K562 (cell line): ENCODE results near the gene KRT71. TPM values are rescaled to one million over a fixed set of nuclear protein-coding genes. Genes with fewer than 3 reads are reported as not detected.

ENCODE experiments used
- ATAC-seq: fragments of 200-7000 bp; cut with Tn5 transposase; 3 replicates; pipeline ENCODE4 v1.9.1; 2020; ENCODE audit warnings: moderate library complexity
- BruUV-seq: library from RNA; stranded (reverse); fragments of 400-500 nt; replicated peaks from 2 replicates; lab custom pipeline; 2021; lab: Mats Ljungman, UMichigan
- CTCF ChIA-PET: fragments of 300-600 bp; formaldehyde crosslinking; extraction: SDS; loops from one replicate; lab custom pipeline; 2021; ENCODE audit warnings: low intra/inter-chr PET ratio; lab: Yijun Ruan, JAX
- POLR2A ChIA-PET: fragments of 300-600, 350-650 bp; sonication (Branson Sonifier 250); formaldehyde crosslinking; extraction: SDS; loops from one replicate; lab custom pipeline; 2021; ENCODE audit warnings: antibody characterized with exemption, inconsistent platforms; lab: Yijun Ruan, JAX
- DNase-seq, 4 experiments: peaks; one replicate each; pipeline versions ENCODE4 v3.0.0 to v3.0.0-alpha.2; 2011 to 2018; ENCODE audit warnings: low spot score in 3 of 4, mixed read lengths in 3 of 4; ENCODE audit errors: extremely low read depth in 1 of 4
- FAIRE-seq: peaks from 2 replicates; lab custom pipeline; 2011; peaks lifted over from hg19 to GRCh38; lab: Jason Lieb, UNC
- H2AFZ ChIP-seq: 2 replicates; pipeline ENCODE4 v1.6.0; 2011; ENCODE audit warnings: low read depth, low read length, control low read depth, inconsistent platforms
- H3K27ac ChIP-seq: fragments of 200-600 bp; 3 replicates; pipeline ENCODE4 v1.8.0; 2011; ENCODE audit warnings: low read depth, mild to moderate bottlenecking, control low read depth, inconsistent platforms, low read length, moderate library complexity, mixed read lengths; ENCODE audit errors: extremely low read depth
- H3K27me3 ChIP-seq, 2 experiments: fragments of 300-600 bp in 1 of 2; 2 replicates in 1 of 2; 3 replicates in 1 of 2; pipeline versions ENCODE4 v1.6.0 to v1.8.0; 2011; ENCODE audit warnings: inconsistent platforms in 2 of 2, low read length in 2 of 2, mild to moderate bottlenecking in 1 of 2, mixed read lengths in 1 of 2, moderate library complexity in 1 of 2; ENCODE audit not compliant: control insufficient read depth in 2 of 2, insufficient read depth in 2 of 2
- H3K36me3 ChIP-seq: fragments of 300-600 bp; 3 replicates; pipeline ENCODE4 v1.8.0; 2011; ENCODE audit warnings: mild to moderate bottlenecking, low read length, inconsistent platforms; ENCODE audit not compliant: control insufficient read depth, insufficient read depth
- H3K4me1 ChIP-seq, 2 experiments: fragments of 200-600 bp in 1 of 2; replicated peaks in 1 of 2; 2 replicates in 1 of 2; 3 replicates in 1 of 2; pipeline versions ENCODE4 v1.5.1 to v1.8.0; 2011; ENCODE audit warnings: inconsistent platforms in 2 of 2, low read length in 2 of 2, mild to moderate bottlenecking in 1 of 2, mixed read lengths in 1 of 2, moderate library complexity in 1 of 2; ENCODE audit not compliant: control insufficient read depth in 2 of 2, insufficient read depth in 2 of 2
- H3K4me2 ChIP-seq: 2 replicates; pipeline ENCODE4 v1.6.1; 2011; ENCODE audit warnings: low read length, control low read depth, inconsistent platforms, mixed read lengths; ENCODE audit not compliant: insufficient read depth
- H3K4me3 ChIP-seq: fragments of 200-600 bp; sonication (generic), shearing (Covaris generic); 2 replicates; pipeline ENCODE4 v1.5.1; 2016; ENCODE audit warnings: control low read depth, inconsistent platforms
- H3K79me2 ChIP-seq: fragments of 200-600 bp; 3 replicates; pipeline ENCODE4 v1.8.0; 2011; ENCODE audit warnings: low read length, inconsistent platforms; ENCODE audit not compliant: control insufficient read depth, insufficient read depth
- H3K9ac ChIP-seq, 2 experiments: 2 replicates each; pipeline versions ENCODE4 v1.6.0 to v1.6.1; 2011; ENCODE audit warnings: low read depth in 2 of 2, low read length in 2 of 2, control low read depth in 1 of 2, inconsistent platforms in 1 of 2, mild to moderate bottlenecking in 1 of 2, mixed read lengths in 1 of 2; ENCODE audit not compliant: insufficient read depth in 1 of 2
- H3K9me1 ChIP-seq: one replicate; pipeline ENCODE4 v1.6.0; 2011; ENCODE audit warnings: inconsistent platforms, mild to moderate bottlenecking, low read length, moderate library complexity; ENCODE audit not compliant: control insufficient read depth, insufficient read depth
- H3K9me3 ChIP-seq: replicated peaks from 2 replicates; pipeline ENCODE4 v1.5.1; 2011; ENCODE audit warnings: low read depth, low read length, inconsistent platforms; ENCODE audit not compliant: control insufficient read depth, insufficient read depth
- H4K20me1 ChIP-seq: replicated peaks from 2 replicates; pipeline ENCODE4 v1.6.1; 2011; ENCODE audit warnings: low read length, inconsistent platforms, mixed read lengths; ENCODE audit not compliant: control insufficient read depth, insufficient read depth
- RAD21 ChIP-seq, 2 experiments: fragments of 250-450 bp in 1 of 2; fragments of 450-650 bp in 1 of 2; sonication (Bioruptor Pico) in 1 of 2; formaldehyde crosslinking in 1 of 2; IDR thresholded peaks in 1 of 2; conservative IDR thresholded peaks in 1 of 2; 2 replicates each; pipeline versions ENCODE4 v1.4.0 to v1.8.0; 2020 to 2022; ENCODE audit warnings: mild to moderate bottlenecking in 2 of 2, moderate library complexity in 1 of 2
- ZNF780A ChIP-seq: fragments of 250-450 bp; sonication (Bioruptor Pico); IDR thresholded peaks from 2 replicates; pipeline ENCODE4 v1.5.0; 2021; ENCODE audit warnings: mild to moderate bottlenecking
- WGBS: fragments of 100-300 bp; shearing (Covaris generic); methylation state at CpG from one replicate; pipeline ENCODE4 v1.1.6; 2016; ENCODE audit warnings: low coverage, mixed read lengths; ENCODE audit not compliant: insufficient coverage; ENCODE audit errors: missing lambda C conversion rate; 5-methylcytosine and 5-hydroxymethylcytosine counted together
- in situ Hi-C: fragments of 300-500 bp; cut with MboI; formaldehyde crosslinking; loops from 4 replicates; pipeline ENCODE4 v1.15.0; 2018; ENCODE audit warnings: inconsistent platforms, mixed read lengths
- intact Hi-C: fragments of 100-400 bp; cut with micrococcal nuclease; formaldehyde crosslinking; loops from 2 replicates; pipeline ENCODE4 v1.14.2; 2022
- polyA plus RNA-seq, 8 experiments: library from polyadenylated mRNA; depleted of rRNA in 4 of 8; stranded (reverse) in 5 of 8; unstranded in 3 of 8; fragments of >200 nt; fragmentation: Nextera tagmentation in 2 of 8; fragmentation: Illumina TruSeq in 1 of 8; extraction: Ambion mirVana in 2 of 8; extraction: Trizol in 1 of 8; gene quantifications; 2 replicates each; pipeline versions ENCODE4 v1.2.1 to v1.2.3, GENCODE V29; 2011 to 2014; ENCODE audit warnings: inconsistent platforms in 1 of 8, missing spikeins in 1 of 8
- total RNA-seq, 7 experiments: library from RNA; depleted of rRNA in 6 of 7; stranded (reverse); fragments of >200 nt in 6 of 7; fragmentation: Illumina TruSeq in 2 of 7; extraction: Trizol in 2 of 7; gene quantifications; 2 replicates each; pipeline versions ENCODE4 v1.2.1 to v1.2.3, GENCODE V29; 2011 to 2021; ENCODE audit warnings: low replicate concordance in 1 of 7
- TF ChIP-seq, protein P1 (sequence below), 3 experiments: IDR thresholded peaks in 2 of 3; conservative IDR thresholded peaks in 1 of 3; 2 replicates each; pipeline ENCODE4 v1.5.1; 2011 to 2012; ENCODE audit warnings: low read length in 3 of 3, mild to moderate bottlenecking in 3 of 3, control low read depth in 2 of 3, improper control_type of control experiment in 1 of 3, inconsistent platforms in 1 of 3, low read depth in 1 of 3, mixed read lengths in 1 of 3, moderate library complexity in 1 of 3; ENCODE audit not compliant: insufficient read depth in 2 of 3

KRT71 gene
- total and polyA plus RNA-seq, 9 of the 15 experiments (the other 6 are each of a cell fraction or from before 2014, with no cell fraction given), result not detected

DNA sequence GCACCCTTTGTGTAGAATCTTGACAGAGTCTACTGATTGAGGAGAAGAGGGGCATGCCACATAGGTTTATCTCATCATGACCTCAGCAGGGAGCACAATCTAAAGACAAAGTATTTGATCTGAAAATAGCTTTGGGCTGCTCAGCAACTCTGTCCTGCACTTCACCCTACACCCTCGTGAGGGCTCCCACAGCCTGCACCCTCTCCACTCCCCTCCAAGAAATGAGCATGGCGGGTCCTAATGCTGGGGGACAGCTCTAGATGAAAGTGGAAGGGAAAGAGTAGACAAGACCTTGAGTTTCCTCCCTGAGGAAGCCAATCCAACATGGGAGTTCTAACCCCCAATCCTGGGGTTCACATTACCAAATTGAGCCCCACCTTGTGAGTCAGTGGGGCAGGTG lies 22.0 kb downstream of the KRT71 start:
- DNase-seq, result no peak
- Histone ChIP-seq H3K4me2 (no peak overlapping the region), H4K20me1 (peaks cover 5% of the 10 kb centered on the region; the same call in 1 of the 2 replicates), H3K9ac (no peak overlapping the region), H2AFZ (no peak overlapping the region), H3K36me3 (no peaks in the 10 kb centered on the region), H3K27me3 (peaks cover 5 to 39% of the 10 kb centered on the region in 2 experiments; a peak in 4 of 5 replicates)
- intact Hi-C loops, result no loop called here
- POLR2A ChIA-PET, result interaction anchor here (0.7 to 1.1 kb wide), 2 partner anchors 10 to 95 kb away, joined by 3 read pairs; no protein-coding TSS in a partner anchor
- TF ChIP-seq, protein P1, sequence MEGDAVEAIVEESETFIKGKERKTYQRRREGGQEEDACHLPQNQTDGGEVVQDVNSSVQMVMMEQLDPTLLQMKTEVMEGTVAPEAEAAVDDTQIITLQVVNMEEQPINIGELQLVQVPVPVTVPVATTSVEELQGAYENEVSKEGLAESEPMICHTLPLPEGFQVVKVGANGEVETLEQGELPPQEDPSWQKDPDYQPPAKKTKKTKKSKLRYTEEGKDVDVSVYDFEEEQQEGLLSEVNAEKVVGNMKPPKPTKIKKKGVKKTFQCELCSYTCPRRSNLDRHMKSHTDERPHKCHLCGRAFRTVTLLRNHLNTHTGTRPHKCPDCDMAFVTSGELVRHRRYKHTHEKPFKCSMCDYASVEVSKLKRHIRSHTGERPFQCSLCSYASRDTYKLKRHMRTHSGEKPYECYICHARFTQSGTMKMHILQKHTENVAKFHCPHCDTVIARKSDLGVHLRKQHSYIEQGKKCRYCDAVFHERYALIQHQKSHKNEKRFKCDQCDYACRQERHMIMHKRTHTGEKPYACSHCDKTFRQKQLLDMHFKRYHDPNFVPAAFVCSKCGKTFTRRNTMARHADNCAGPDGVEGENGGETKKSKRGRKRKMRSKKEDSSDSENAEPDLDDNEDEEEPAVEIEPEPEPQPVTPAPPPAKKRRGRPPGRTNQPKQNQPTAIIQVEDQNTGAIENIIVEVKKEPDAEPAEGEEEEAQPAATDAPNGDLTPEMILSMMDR (IDR thresholded peaks at IDR 0.05 in 2 of 3, conservative IDR thresholded peaks at IDR 0.05 in 1 of 3; ENCODE audit: insufficient read depth in 2 of 3, low read depth in 1 of 3, low read length in 3 of 3), result peak in 2 of 3 experiments; percentile 22 to 28; a peak in 1 of 6 replicates
- TF ChIP-seq ZNF780A (CRISPR knock-in tag), result no peak
- TF ChIP-seq RAD21 (CRISPR knock-in tag; conservative IDR thresholded peaks at IDR 0.05 in 1 of 2, IDR thresholded peaks at IDR 0.05 in 1 of 2), result peak in 1 of 2 experiments; percentile 9; a peak in 1 of 4 replicates
- TF ChIP-seq, all 486 proteins: peak for 2
- WGBS, result 0% methylated on average over 2 of the region's 2 CpGs
- Histone ChIP-seq H3K4me3 (no peak overlapping the region), H3K79me2 (no peaks in the 10 kb centered on the region), H3K4me1 (no peaks in the 10 kb centered on the region), H3K9me3 (no peaks in the 10 kb centered on the region), H3K9me1 (no peaks in the 10 kb centered on the region), H3K27ac (no peak overlapping the region)
- FAIRE-seq, result no peak
- in situ Hi-C loops, result no loop called here
- peak; percentile 51; the same call in 2 of the 3 replicates for ATAC-seq
- CTCF ChIA-PET, result no interaction called here
- no TSS peak for BruUV-seq
